H1 (cell line): ENCODE results near the gene HSF4. TPM values are rescaled to one million over a fixed set of nuclear protein-coding genes. Genes with fewer than 3 reads are reported as not detected.

Experiments used
- CTCF ChIA-PET: fragments of 300-600 bp; sonication (Branson Sonifier 250); formaldehyde crosslinking; loops from one replicate; lab custom pipeline; 2021; ENCODE audit not compliant: partially characterized antibody; lab: Charles Lee
- POLR2A ChIA-PET: fragments of 300-600 bp; sonication (Branson Sonifier 250); formaldehyde crosslinking; loops from one replicate; lab custom pipeline; 2021; ENCODE audit warnings: inconsistent platforms; ENCODE audit not compliant: partially characterized antibody; lab: Charles Lee
- DNase-seq, 2 experiments: peaks; one replicate each; pipeline versions ENCODE4 v3.0.0 to v3.0.0-alpha.2; 2010 to 2022; ENCODE audit warnings: low spot score in 2 of 2, low read depth in 1 of 2, mixed read lengths in 1 of 2
- FAIRE-seq: peaks from 2 replicates; lab custom pipeline; 2011; peaks lifted over from hg19 to GRCh38; lab: Jason Lieb, UNC
- H2AFZ ChIP-seq: 2 replicates; pipeline ENCODE4 v1.8.1; 2012; ENCODE audit warnings: low read length, inconsistent platforms
- H2AK5ac ChIP-seq: 2 replicates; pipeline ENCODE4 v1.6.1; 2013; ENCODE audit warnings: low read depth, low read length
- H2BK120ac ChIP-seq: replicated peaks from 2 replicates; pipeline ENCODE3; 2013; ENCODE audit warnings: low read depth, low read length, inconsistent platforms
- H2BK12ac ChIP-seq: 2 replicates; pipeline ENCODE4 v1.6.1; 2013; ENCODE audit warnings: low read depth, low read length
- H2BK15ac ChIP-seq: 2 replicates; pipeline ENCODE4 v1.6.1; 2013; ENCODE audit warnings: low read length
- H2BK20ac ChIP-seq: 2 replicates; pipeline ENCODE4 v1.6.1; 2013; ENCODE audit warnings: low read length
- H2BK5ac ChIP-seq: 2 replicates; pipeline ENCODE4 v1.6.1; 2013; ENCODE audit warnings: low read depth, low read length
- H3K14ac ChIP-seq: 2 replicates; pipeline ENCODE4 v1.6.1; 2013; ENCODE audit warnings: inconsistent platforms; ENCODE audit not compliant: insufficient read length
- H3K18ac ChIP-seq: 2 replicates; pipeline ENCODE4 v1.6.1; 2013; ENCODE audit warnings: low read length; ENCODE audit errors: extremely low read depth
- H3K23ac ChIP-seq: 2 replicates; pipeline ENCODE4 v1.6.1; 2013; ENCODE audit warnings: inconsistent platforms; ENCODE audit not compliant: insufficient read length
- H3K23me2 ChIP-seq: 2 replicates; pipeline ENCODE4 v1.6.1; 2013; ENCODE audit warnings: low read depth, low read length
- H3K27ac ChIP-seq: 2 replicates; pipeline ENCODE4 v1.6.1; 2011; ENCODE audit warnings: low read depth, low read length, inconsistent platforms
- H3K27me3 ChIP-seq, 4 experiments: replicated peaks in 1 of 4; 1 replicate in 1 of 4; 2 replicates in 3 of 4; pipeline versions ENCODE4 v1.6.1 to v1.8.1; 2011 to 2013; ENCODE audit warnings: low read length in 3 of 4, mild to moderate bottlenecking in 3 of 4, inconsistent platforms in 2 of 4, mixed read lengths in 2 of 4, moderate library complexity in 1 of 4; ENCODE audit not compliant: control insufficient read depth in 3 of 4, insufficient read depth in 3 of 4; ENCODE audit errors: extremely low read depth in 1 of 4
- H3K36me3 ChIP-seq, 4 experiments: 2 replicates each; pipeline versions ENCODE4 v1.6.1 to v1.8.1; 2011 to 2013; ENCODE audit warnings: mild to moderate bottlenecking in 4 of 4, low read length in 3 of 4, moderate library complexity in 2 of 4, control low read depth in 1 of 4, inconsistent platforms in 1 of 4; ENCODE audit not compliant: insufficient read depth in 4 of 4, control insufficient read depth in 2 of 4
- H3K4ac ChIP-seq: replicated peaks from 2 replicates; pipeline ENCODE3; 2013; ENCODE audit warnings: low read length, low read depth, mixed read lengths, inconsistent platforms; ENCODE audit not compliant: insufficient read length
- H3K4me1 ChIP-seq, 4 experiments: replicated peaks in 1 of 4; 1 replicate in 1 of 4; 2 replicates in 3 of 4; pipeline versions ENCODE4 v1.6.1 to v1.8.1; 2011 to 2013; ENCODE audit warnings: low read length in 3 of 4, inconsistent platforms in 2 of 4, mixed read lengths in 1 of 4; ENCODE audit not compliant: insufficient read depth in 4 of 4, control insufficient read depth in 3 of 4
- H3K4me2 ChIP-seq, 2 experiments: 2 replicates each; pipeline versions ENCODE4 v1.6.1 to v1.8.1; 2011 to 2013; ENCODE audit warnings: low read depth in 2 of 2, low read length in 2 of 2, control low read depth in 1 of 2, inconsistent platforms in 1 of 2, mild to moderate bottlenecking in 1 of 2; ENCODE audit not compliant: insufficient read depth in 1 of 2
- H3K4me3 ChIP-seq, 4 experiments: fragments of 200-600, 300-600 bp in 1 of 4; sonication (generic), shearing (Covaris generic), sonication (Bioruptor Twin) in 1 of 4; 2 replicates each; pipeline versions ENCODE4 v1.5.1 to v1.8.1; 2011 to 2016; ENCODE audit warnings: low read length in 4 of 4, low read depth in 3 of 4, control low read depth in 2 of 4, inconsistent platforms in 2 of 4, mild to moderate bottlenecking in 2 of 4, mixed read lengths in 1 of 4, moderate library complexity in 1 of 4; ENCODE audit not compliant: insufficient read depth in 2 of 4; ENCODE audit errors: extremely low read depth in 1 of 4
- H3K56ac ChIP-seq: replicated peaks from 2 replicates; pipeline ENCODE3; 2013; ENCODE audit warnings: low read depth, mild to moderate bottlenecking, mixed read lengths, low read length, inconsistent platforms; ENCODE audit not compliant: insufficient read length
- H3K79me1 ChIP-seq: 2 replicates; pipeline ENCODE4 v1.6.1; 2013; ENCODE audit warnings: low read depth, low read length, control low read depth
- H3K79me2 ChIP-seq, 2 experiments: 2 replicates each; pipeline versions ENCODE4 v1.6.1 to v1.8.1; 2012 to 2013; ENCODE audit warnings: low read length in 2 of 2, mild to moderate bottlenecking in 2 of 2, inconsistent platforms in 1 of 2; ENCODE audit not compliant: insufficient read depth in 2 of 2, control insufficient read depth in 1 of 2
- H3K9ac ChIP-seq, 4 experiments: replicated peaks in 1 of 4; 1 replicate in 1 of 4; 2 replicates in 3 of 4; pipeline versions ENCODE4 v1.6.1 to v1.8.1; 2011 to 2013; ENCODE audit warnings: low read depth in 3 of 4, low read length in 3 of 4, control low read depth in 2 of 4, mild to moderate bottlenecking in 2 of 4, moderate library complexity in 2 of 4, inconsistent platforms in 1 of 4; ENCODE audit errors: extremely low read depth in 1 of 4
- H3K9me3 ChIP-seq, 2 experiments: 2 replicates each; pipeline versions ENCODE4 v1.6.1 to v1.8.1; 2012 to 2013; ENCODE audit warnings: mild to moderate bottlenecking in 2 of 2, moderate library complexity in 2 of 2, control low read depth in 1 of 2, inconsistent platforms in 1 of 2, low read depth in 1 of 2, low read length in 1 of 2, mixed read lengths in 1 of 2; ENCODE audit not compliant: insufficient read depth in 2 of 2
- H4K20me1 ChIP-seq, 2 experiments: replicated peaks in 1 of 2; 2 replicates each; pipeline versions ENCODE3 to v1.8.1; 2011 to 2013; ENCODE audit warnings: inconsistent platforms in 2 of 2, low read length in 2 of 2, mild to moderate bottlenecking in 1 of 2; ENCODE audit not compliant: insufficient read depth in 2 of 2, control insufficient read depth in 1 of 2
- H4K5ac ChIP-seq: 2 replicates; pipeline ENCODE4 v1.6.1; 2013; ENCODE audit warnings: low read length, low read depth, mixed read lengths, inconsistent platforms; ENCODE audit not compliant: insufficient read length
- H4K8ac ChIP-seq: 2 replicates; pipeline ENCODE4 v1.8.0; 2013; ENCODE audit warnings: mild to moderate bottlenecking, moderate library complexity, low read length, inconsistent platforms; ENCODE audit not compliant: insufficient read depth; ENCODE audit errors: extremely low read depth
- H4K91ac ChIP-seq: replicated peaks from 2 replicates; pipeline ENCODE3; 2013; ENCODE audit warnings: low read length, mixed read lengths, inconsistent platforms; ENCODE audit not compliant: insufficient read length
- KDM4A ChIP-seq: IDR thresholded peaks from one replicate; pipeline ENCODE4 v1.7.1; 2012; ENCODE audit warnings: low read depth, mild to moderate bottlenecking, moderate library complexity, low read length, inconsistent platforms; ENCODE audit not compliant: severe bottlenecking
- WGBS, 2 experiments: shearing (Covaris generic) in 1 of 2; methylation state at CpG; one replicate each; pipeline versions ENCODE4 v1.1.6 to v1.1.7; 2013 to 2015; ENCODE audit warnings: low lambda C conversion rate in 2 of 2, mixed read lengths in 2 of 2, inconsistent platforms in 1 of 2, low coverage in 1 of 2, missing lambda C conversion rate in 1 of 2; ENCODE audit not compliant: insufficient replicate concordance in 2 of 2, insufficient coverage in 1 of 2, insufficient read length in 1 of 2; ENCODE audit errors: extremely low coverage in 1 of 2, missing lambda C conversion rate in 1 of 2; 5-methylcytosine and 5-hydroxymethylcytosine counted together
- polyA plus RNA-seq, 7 experiments: library from polyadenylated mRNA; depleted of rRNA in 3 of 7; stranded (reverse) in 5 of 7; unstranded in 2 of 7; fragments of >200 nt in 5 of 7; fragments of 200-250 nt in 2 of 7; gene quantifications; 1 replicate in 5 of 7; 2 replicates in 1 of 7; 4 replicates in 1 of 7; pipeline versions ENCODE4 v1.2.1 to v1.2.3, GENCODE V29; 2011 to 2013; ENCODE audit warnings: missing spikeins in 2 of 7, mixed read lengths in 2 of 7
- total RNA-seq: library from RNA; stranded (reverse); fragmentation: NEBNext Ultra II Directional; extraction: Animal tissue kit (Norgen Biotek cat#: 25700); gene quantifications from 2 replicates; pipeline ENCODE4 v1.2.1, GENCODE V29; 2021
- TF ChIP-seq, protein P1 (sequence below): IDR thresholded peaks from 2 replicates; pipeline ENCODE4 v1.6.1; 2011; ENCODE audit warnings: low read depth, mild to moderate bottlenecking, low read length; ENCODE audit not compliant: insufficient read depth
- TF ChIP-seq, protein P2 (sequence below): IDR thresholded peaks from 2 replicates; pipeline ENCODE4 v1.6.1; 2012; ENCODE audit warnings: inconsistent platforms

The HSF4 gene
- total and polyA plus RNA-seq, 2 of the 8 experiments (the other 6 are each of a cell fraction or from before 2014, with no cell fraction given) = 0.14 TPM; not detected in 1

DNA sequence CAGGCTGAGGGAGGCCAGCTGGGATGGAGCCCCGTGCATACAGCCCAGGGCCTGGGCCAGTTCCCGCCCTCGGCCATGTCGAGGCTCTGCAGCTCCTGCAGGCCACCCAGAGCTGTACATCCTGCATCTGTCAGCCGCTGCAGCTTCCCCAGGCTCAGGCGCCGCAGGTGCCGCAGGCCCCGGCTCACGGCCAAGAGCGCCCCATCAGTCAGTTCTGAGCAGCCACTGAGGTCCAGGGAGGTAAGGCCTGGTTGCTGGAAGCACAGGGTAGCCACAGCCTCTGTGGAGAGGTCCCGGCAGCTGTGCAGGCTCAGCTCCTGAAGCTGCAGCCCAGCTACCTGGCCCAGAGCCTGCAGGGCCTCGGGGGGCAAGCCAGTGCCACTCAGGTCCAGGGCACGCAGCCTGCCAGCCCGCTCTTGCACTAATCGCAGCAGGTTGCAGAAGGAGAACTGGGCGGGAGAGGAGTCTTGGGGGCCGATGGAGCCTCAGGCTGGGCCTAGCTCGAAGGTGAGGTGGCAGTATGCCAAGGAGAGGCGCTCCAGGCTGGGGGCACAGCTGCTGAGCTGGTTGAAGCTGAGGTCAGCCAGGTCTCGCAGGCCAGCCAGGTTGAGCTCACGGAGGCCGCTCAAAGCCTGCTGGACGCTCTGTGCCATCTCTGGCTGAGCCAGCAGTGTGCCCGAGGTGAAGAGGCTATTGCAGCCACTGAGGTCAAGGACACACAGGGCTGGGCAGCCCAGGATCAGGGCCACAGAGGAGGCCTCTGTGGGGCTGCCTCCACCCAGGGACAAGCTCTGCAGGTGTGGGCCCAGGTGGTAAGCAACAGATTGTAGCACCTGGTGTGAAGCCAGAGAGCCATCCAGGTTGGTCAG is 45.8 kb downstream of the HSF4 start:
- H3K4me1 ChIP-seq = peaks cover 0 to 10% (median 1%) of the 10 kb centered on the region in 4 experiments; a peak in 2 of 7 replicates
- CTCF ChIA-PET = interaction anchor here (1.3 to 8.9 kb wide), 7 partner anchors 13 to 259 kb away, joined by 3 to 111 read pairs (median 6); partner anchors contain the start of genes E2F4, ELMO3, NOL3 and TMEM208
- H3K23me2 ChIP-seq = no peaks in the 10 kb centered on the region
- 0 out of 2 replicates have a peak overlapping the region, but pooled peaks have one; percentile 13 for H2AK5ac ChIP-seq
- no peak overlapping the region for H4K5ac ChIP-seq
- no peaks in the 10 kb centered on the region for H3K9me3 ChIP-seq
- no peak overlapping the region for H2BK120ac ChIP-seq
- H3K27me3 ChIP-seq = peaks cover 0 to 9% (median 6%) of the 10 kb centered on the region in 4 experiments; a peak in 4 of 7 replicates
- no peaks in the 10 kb centered on the region for H3K79me2 ChIP-seq
- H3K56ac ChIP-seq = no peak overlapping the region
- no peak overlapping the region for H3K27ac ChIP-seq
- no peaks in the 10 kb centered on the region for H3K79me1 ChIP-seq
- H3K9ac ChIP-seq = no peak overlapping the region
- no peak overlapping the region for H3K4me2 ChIP-seq
- 84% methylated on average over 25 of the region's 25 CpGs; no CpG with 5 or more reads in 1 of the 2 experiments for WGBS, 2 experiments
- no peak overlapping the region for H2BK20ac ChIP-seq
- no peak overlapping the region for H3K4ac ChIP-seq
- DNase-seq = no peak
- H3K18ac ChIP-seq = no peak overlapping the region
- no peak overlapping the region for H3K14ac ChIP-seq
- no peaks in the 10 kb centered on the region for H3K36me3 ChIP-seq
- H4K20me1 ChIP-seq = no peaks in the 10 kb centered on the region
- H3K4me3 ChIP-seq = no peak overlapping the region
- no peak overlapping the region for H2BK12ac ChIP-seq
- POLR2A ChIA-PET = interaction anchor here (0.6 to 4.3 kb wide), 4 partner anchors 10 to 174 kb away, joined by 4 to 20 read pairs (median 4); partner anchors contain the start of gene TMEM208
- H2BK15ac ChIP-seq = no peak overlapping the region
- no peak overlapping the region for H4K8ac ChIP-seq
- H2BK5ac ChIP-seq = no peak overlapping the region
- H3K23ac ChIP-seq = no peak overlapping the region
- TF ChIP-seq, protein P1, sequence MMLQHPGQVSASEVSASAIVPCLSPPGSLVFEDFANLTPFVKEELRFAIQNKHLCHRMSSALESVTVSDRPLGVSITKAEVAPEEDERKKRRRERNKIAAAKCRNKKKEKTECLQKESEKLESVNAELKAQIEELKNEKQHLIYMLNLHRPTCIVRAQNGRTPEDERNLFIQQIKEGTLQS = no peak
- no peak for TF ChIP-seq KDM4A
- TF ChIP-seq, protein P2, sequence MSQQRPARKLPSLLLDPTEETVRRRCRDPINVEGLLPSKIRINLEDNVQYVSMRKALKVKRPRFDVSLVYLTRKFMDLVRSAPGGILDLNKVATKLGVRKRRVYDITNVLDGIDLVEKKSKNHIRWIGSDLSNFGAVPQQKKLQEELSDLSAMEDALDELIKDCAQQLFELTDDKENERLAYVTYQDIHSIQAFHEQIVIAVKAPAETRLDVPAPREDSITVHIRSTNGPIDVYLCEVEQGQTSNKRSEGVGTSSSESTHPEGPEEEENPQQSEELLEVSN = 0 out of 2 replicates have a peak, but pooled peaks have one; percentile 20
- H2AFZ ChIP-seq = no peak overlapping the region
- FAIRE-seq = no peak
- H4K91ac ChIP-seq = no peak overlapping the region
